IPS DF 4.7 (cell line): ENCODE measurements around the gene C2orf42.
"Not testable (repeated sequence)": the region's sequence is repeated elsewhere in the genome, so short reads cannot be mapped to it uniquely, and the experiment has no call there.

Experiments used
- DNase-seq: peaks from one replicate; pipeline ENCODE4 v3.0.0-alpha.2; 2013; ENCODE audit warnings: low spot score; ENCODE audit errors: extremely low read depth

Gene C2orf42

GRCh38 chr2:70104231-70105111 lies 86.3 kb downstream of the C2orf42 start:
- DNase-seq: no peak

GRCh38 chr2:70103531-70104061 lies 87.2 kb downstream of the C2orf42 start:
- no peak for DNase-seq

- DNase-seq: not testable (repeated sequence)
These were observed 88.4 kb downstream of the C2orf42 start for GRCh38 chr2:70102323-70102905.

- DNase-seq: not testable (repeated sequence)
These were observed 89.1 kb downstream of the C2orf42 start for GRCh38 chr2:70101686-70102085.

- DNase-seq: no peak
These were observed 89.6 kb downstream of the C2orf42 start for GRCh38 chr2:70101174-70101573.
